Testis (tissue), 3 donors: ENCODE data around the gene ARHGEF25. TPM values are rescaled to one million over a fixed set of nuclear protein-coding genes. Genes with fewer than 3 reads are reported as not detected.

ENCODE experiments used
- DNase-seq: peaks from one replicate; pipeline ENCODE4 v3.0.0-alpha.2; 2019
- H3K27ac ChIP-seq, 2 donors: fragments of 200-600 bp; sonication (generic); one replicate each; pipeline ENCODE4 v1.5.1; 2019
- H3K27me3 ChIP-seq: fragments of 200-600 bp; sonication (generic); one replicate; pipeline ENCODE4 v1.5.1; 2019
- H3K36me3 ChIP-seq: fragments of 200-600 bp; sonication (generic); one replicate; pipeline ENCODE4 v1.5.1; 2017; ENCODE audit warnings: low read depth; ENCODE audit errors: missing control alignments
- H3K4me1 ChIP-seq: fragments of 200-600 bp; sonication (generic); one replicate; pipeline ENCODE4 v1.5.1; 2019
- H3K4me3 ChIP-seq, 2 donors: fragments of 200-600 bp; sonication (generic); one replicate each; pipeline ENCODE4 v1.5.1; 2017 to 2019
- H3K9me3 ChIP-seq: fragments of 200-600 bp; sonication (generic); one replicate; pipeline ENCODE4 v1.5.1; 2017
- CTCF ChIP-seq, 3 experiments: fragments of 450-650 bp in 2 of 3; fragments of 200-600 bp in 1 of 3; sonication (generic) in 1 of 3; IDR thresholded peaks; one replicate each; pipeline ENCODE4 v1.5.1; 2016 to 2019; ENCODE audit warnings: antibody characterized with exemption in 3 of 3, mild to moderate bottlenecking in 2 of 3, moderate library complexity in 1 of 3
- POLR2A ChIP-seq: fragments of 450-650 bp; IDR thresholded peaks from one replicate; pipeline ENCODE4 v1.6.1; 2017; ENCODE audit warnings: antibody characterized with exemption, mild to moderate bottlenecking, moderate library complexity
- WGBS, 2 donors: methylation state at CpG; one replicate each; pipeline ENCODE4 v1.1.5; 2018; 5-methylcytosine and 5-hydroxymethylcytosine counted together
- intact Hi-C: fragments of 100-400 bp; cut with DNase I; formaldehyde crosslinking; loops from one replicate; pipeline ENCODE4 v1.15.1; 2023; ENCODE audit warnings: low total_unique reads
- polyA plus RNA-seq: library from polyadenylated mRNA; stranded (reverse); fragments of 350-450 nt; fragmentation: Illumina TruSeq; extraction: RNeasy Lipid Tissue Mini Kit (QIAGEN cat#74804); gene quantifications from one replicate; pipeline ENCODE4 v1.2.3, GENCODE V29; 2014; ENCODE audit warnings: low read depth, low replicate concordance; ENCODE audit not compliant: insufficient read depth
- total RNA-seq, 2 donors: library from RNA; depleted of rRNA; stranded (reverse); fragments of >200 nt; gene quantifications; one replicate each; pipeline ENCODE4 v1.2.3, GENCODE V29; 2016

Gene ARHGEF25
- total and polyA plus RNA-seq, 3 donors from 2014 or later = 18.0 to 26.5 (median 18.7) TPM

- Histone ChIP-seq H3K36me3 (no peaks in the 10 kb centered on the region), H3K4me1 (peaks cover 10% of the 10 kb centered on the region)
- DNase-seq = peak; percentile 83
Observed at GRCh38 chr12:57604454-57604991, 6.7 kb upstream of the ARHGEF25 start, which contains the start of gene DTX3. DTX3 (plus strand) TSS chr12:57604824; CDS start chr12:57606518, 1,694 bp downstream.

GRCh38 chr12:57604992-57605810, 6.0 kb upstream of the ARHGEF25 start:
- no peaks in the 10 kb centered on the region for H3K9me3 ChIP-seq
- TF ChIP-seq POLR2A (no peak), CTCF (IDR thresholded peaks at IDR 0.05) (no peak)
- no peaks in the 10 kb centered on the region for H3K36me3 ChIP-seq
- H3K27ac ChIP-seq = peak overlapping the region; percentile 94 to 96
- DNase-seq = peak; percentile 46
- intact Hi-C loops = no loop called here
- peak overlapping the region; percentile 75 to 79 for H3K4me3 ChIP-seq
- 2 to 4% methylated on average over 5 to 24 of the region's 25 CpGs for WGBS, 2 donors
- H3K4me1 ChIP-seq = peaks cover 10% of the 10 kb centered on the region
- H3K27me3 ChIP-seq = no peaks in the 10 kb centered on the region

More at GRCh38 chr12:57604454-57604991, 6.7 kb upstream of the ARHGEF25 start, which contains the start of gene DTX3:
- H3K27me3 ChIP-seq = no peaks in the 10 kb centered on the region
- H3K9me3 ChIP-seq = no peaks in the 10 kb centered on the region
- H3K4me3 ChIP-seq = peak within 1 kb of the TSS; percentile 75 to 79
- no peak for TF ChIP-seq POLR2A
- no peak for TF ChIP-seq CTCF (IDR thresholded peaks at IDR 0.05)
- intact Hi-C loops = no loop called here
- 0 to 2% methylated on average over 3 to 33 of the region's 36 CpGs for WGBS, 2 donors
- peak within 1 kb of the TSS; percentile 94 to 96 for H3K27ac ChIP-seq

GRCh38 chr12:57605811-57606311, 5.4 kb upstream of the ARHGEF25 start:
- no peak for DNase-seq
- Histone ChIP-seq H3K27me3 (no peaks in the 10 kb centered on the region), H3K4me1 (peaks cover 10% of the 10 kb centered on the region), H3K9me3 (no peaks in the 10 kb centered on the region), H3K36me3 (no peaks in the 10 kb centered on the region), H3K27ac (peak overlapping the region in 1 of 2 donors; percentile 96), H3K4me3 (no peak overlapping the region)
- intact Hi-C loops = no loop called here
- TF ChIP-seq POLR2A = no peak
- TF ChIP-seq CTCF (IDR thresholded peaks at IDR 0.05) = no peak
- WGBS, 2 donors = 41 to 58% methylated on average over 4 of the region's 4 CpGs

- Histone ChIP-seq H3K36me3 (no peaks in the 10 kb centered on the region), H3K27ac (peak overlapping the region in 1 of 2 donors; percentile 96), H3K9me3 (no peaks in the 10 kb centered on the region), H3K4me3 (no peak overlapping the region), H3K4me1 (peaks cover 10% of the 10 kb centered on the region), H3K27me3 (no peaks in the 10 kb centered on the region)
- TF ChIP-seq POLR2A (no peak), CTCF (IDR thresholded peaks at IDR 0.05) (no peak)
- WGBS, 2 donors = 53 to 79% methylated on average over 2 of the region's 2 CpGs
- intact Hi-C loops = no loop called here
- no peak for DNase-seq
Observed at GRCh38 chr12:57606399-57606798, 4.8 kb upstream of the ARHGEF25 start.
